ENCODE data around the gene CNIH3.

Gene CNIH3

DNA sequence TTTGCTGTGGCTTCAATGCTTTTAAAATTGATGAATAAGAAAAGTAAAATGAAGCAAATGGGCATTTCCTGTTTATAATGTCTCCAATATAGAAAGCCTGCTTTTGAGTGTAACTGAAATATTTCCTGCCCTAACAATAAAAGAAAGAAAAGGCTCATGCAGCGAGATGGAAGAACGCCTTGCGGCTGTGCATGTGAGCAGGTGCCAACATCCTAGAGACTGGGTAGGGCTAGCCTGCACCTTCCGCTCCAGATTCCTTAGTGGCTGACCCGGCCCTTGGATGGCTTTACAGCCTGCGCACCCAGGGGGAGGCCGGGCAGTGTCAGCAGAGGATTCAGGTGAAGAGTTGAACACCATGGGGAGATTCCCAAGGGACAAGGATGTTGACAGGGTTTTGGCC, 21.8 kb downstream of the CNIH3 start:
- Histone ChIP-seq H3K27ac (no peak overlapping the region), H3K4me3 (no peak overlapping the region)

DNA sequence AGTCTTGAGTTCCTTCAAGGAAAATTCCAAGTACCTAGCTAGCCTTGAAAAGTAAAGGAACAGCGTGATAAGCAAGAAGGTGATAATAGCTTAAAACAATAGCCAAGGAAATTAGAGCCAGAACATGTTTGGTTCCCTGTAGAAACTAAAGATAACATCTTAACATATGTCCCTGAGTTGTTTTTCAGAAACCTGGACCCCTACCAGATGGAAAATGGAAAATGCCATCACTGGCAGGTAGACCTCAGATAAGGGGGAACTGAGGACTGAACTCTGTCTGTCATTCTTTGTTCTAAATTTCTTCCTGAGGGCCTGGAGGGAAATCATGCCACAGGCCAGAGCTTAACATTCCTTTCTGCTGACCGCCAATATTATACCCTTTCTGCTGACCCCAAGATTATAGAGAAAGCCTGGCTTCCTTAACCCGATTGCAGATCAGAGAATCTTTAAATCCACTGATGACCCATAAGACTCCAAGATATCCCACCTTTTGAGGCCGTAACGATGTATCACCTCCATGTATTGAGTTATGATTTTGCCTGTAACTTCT, 23.4 kb downstream of the CNIH3 start:
- Histone ChIP-seq H3K4me3 (no peak overlapping the region), H3K27ac (no peak overlapping the region)

DNA sequence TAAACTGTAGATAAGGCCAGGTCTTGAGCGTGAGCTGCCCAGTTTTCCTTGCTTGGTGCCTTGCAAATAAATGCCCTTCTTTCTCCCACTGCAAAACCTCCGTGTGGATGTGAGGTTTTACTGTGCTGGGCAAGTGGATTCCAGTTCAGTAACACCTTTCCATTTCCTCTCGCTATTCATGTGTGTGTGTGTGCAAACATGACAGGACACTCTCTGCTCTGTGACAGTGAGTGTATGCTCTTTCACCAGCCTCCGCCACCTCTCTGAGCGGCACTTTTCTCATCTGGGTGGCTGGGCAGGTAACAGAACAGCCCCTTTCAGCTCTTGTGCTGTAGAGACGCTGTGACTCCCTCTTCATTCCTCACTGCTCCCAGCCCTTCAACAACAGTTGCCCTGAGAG, 23.9 kb downstream of the CNIH3 start:
- no peak overlapping the region for H3K4me3 ChIP-seq

DNA sequence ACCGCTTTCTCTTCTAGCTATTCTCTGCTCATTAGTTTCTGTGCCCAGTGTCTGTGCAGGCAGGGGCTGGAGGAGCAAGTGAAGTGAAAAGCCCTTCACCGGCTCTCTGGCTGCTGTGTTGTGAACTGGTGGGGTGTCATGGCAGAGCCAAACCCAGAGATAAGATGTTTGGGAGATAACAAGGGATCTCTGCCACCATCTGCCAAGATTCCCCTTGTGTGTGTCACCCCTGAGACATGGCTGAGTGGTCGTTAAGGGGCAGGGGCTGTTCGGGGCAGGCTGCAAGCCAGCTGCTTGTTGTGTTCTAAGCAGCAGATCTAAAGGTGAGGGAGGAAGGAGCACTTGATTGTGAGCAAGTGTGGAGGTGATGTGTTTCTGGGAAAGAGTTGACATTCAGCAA, 24.5 kb downstream of the CNIH3 start:
- Histone ChIP-seq H3K27ac (no peak overlapping the region), H3K4me3 (no peak overlapping the region)

More for the DNA sequence above, 23.9 kb downstream of the CNIH3 start:
- H3K27ac ChIP-seq = no peak overlapping the region

DNA sequence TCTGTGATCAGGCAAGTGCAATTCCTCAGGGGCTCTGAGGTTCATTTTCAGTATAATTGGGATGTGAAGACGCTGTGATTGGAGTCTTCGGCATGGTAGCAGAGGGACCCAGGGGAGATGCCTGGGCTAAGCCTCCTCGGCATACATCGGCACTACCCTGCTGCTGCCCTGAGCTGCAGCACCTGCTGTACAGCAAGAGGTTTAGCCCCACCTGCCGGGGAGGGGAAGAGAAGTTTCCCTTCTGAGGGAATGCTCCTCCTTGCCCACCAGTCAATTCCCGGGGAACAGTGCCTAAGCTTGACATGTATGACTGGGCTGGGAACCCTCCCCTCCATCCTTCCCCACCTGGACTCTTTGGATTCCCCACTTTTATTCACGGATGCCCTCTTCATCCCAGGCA, 24.9 kb downstream of the CNIH3 start:
- Histone ChIP-seq H3K27ac (no peak overlapping the region), H3K4me3 (no peak overlapping the region)

DNA sequence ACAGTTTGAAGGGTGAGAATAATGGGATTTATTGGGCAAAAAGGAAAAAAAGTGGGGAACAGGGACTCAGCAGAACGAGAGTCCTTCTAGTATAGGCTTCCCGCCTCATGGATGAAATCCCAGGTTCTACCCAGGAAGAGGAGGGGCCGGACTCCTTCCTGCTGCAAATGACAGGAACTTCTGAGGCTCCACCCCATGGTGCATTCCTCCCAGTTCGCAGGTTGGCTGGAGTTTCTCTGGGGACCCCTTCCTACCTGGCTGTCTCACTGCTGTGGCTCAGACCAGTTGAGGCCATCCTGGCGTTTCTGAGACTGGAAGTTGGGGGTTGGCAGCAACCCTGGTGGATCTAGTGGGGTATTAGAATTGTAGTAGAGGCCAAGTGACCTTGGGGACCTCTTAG, 27.5 kb downstream of the CNIH3 start:
- Histone ChIP-seq H3K4me3 (no peak overlapping the region), H3K27ac (no peak overlapping the region)

DNA sequence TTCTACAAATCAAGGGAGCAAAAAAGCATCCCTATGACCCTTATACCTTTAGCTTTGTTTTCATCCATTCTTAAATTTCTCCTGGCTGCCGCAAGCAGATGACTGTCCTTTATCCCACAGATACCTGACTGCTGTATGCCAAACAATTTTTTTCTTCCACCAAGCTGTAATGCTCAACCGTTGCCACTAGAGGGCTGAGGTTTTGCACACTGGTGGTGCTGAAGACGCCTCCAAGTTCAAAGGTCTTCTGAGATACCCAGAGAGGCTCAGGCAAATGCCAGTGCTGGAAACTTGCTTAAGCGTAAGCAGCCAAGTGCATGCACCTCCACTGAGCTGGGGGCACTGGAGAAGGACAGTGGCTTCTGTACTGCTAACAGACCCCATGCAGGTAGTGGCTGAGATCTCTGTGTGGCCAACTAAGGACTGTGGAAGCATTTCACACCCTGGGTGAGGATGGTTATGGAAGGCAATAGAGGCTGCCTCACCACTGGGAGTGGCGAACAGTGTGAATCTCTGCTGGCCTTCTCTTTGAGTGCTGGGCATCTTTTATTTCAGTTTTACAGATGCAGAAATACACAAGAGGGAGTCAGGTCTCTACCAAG, 28.5 kb downstream of the CNIH3 start:
- no peak overlapping the region for H3K4me3 ChIP-seq
- no peak overlapping the region for H3K27ac ChIP-seq

DNA sequence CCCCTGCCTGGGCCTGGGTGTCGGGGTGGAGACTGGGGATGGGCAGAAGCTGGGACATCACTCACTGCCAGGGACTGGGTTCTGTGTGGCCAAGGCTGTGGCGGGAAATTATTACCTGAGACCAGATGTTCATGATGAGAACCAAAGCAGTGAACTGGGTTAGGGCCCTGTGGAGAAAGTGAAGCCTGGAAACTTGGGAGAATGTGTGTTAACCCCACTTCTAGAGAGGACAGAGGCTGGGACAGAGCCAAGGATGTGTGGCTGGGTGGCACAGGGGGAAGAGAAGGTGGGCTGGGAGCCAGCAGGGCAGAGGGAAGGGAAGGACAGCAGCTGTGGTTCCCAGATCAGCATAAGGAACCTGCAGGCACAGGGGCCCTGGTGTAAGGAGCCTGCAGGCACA, 31.3 kb downstream of the CNIH3 start:
- no peak overlapping the region for H3K4me3 ChIP-seq
- H3K27ac ChIP-seq = no peak overlapping the region

DNA sequence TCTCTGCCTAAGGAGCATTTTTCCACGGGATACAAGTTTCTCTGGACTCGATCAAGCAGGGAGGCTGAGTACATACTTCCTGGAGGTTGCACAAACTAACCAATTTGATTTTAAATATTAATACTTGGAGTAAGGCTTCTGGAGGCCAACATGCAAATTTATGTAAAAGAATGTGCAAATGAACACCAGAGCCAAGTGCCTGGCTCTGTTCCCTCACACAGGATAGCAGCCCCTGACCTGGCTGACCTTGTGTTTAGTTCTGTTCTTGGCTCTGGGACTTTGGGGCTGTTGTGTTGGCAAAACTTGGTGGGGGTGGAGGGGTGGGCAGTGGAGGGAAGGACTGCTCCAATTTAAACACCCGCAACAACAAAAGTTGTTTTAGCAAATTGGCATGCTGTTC, 34.2 kb downstream of the CNIH3 start:
- Histone ChIP-seq H3K4me3 (no peak overlapping the region), H3K27ac (no peak overlapping the region)

DNA sequence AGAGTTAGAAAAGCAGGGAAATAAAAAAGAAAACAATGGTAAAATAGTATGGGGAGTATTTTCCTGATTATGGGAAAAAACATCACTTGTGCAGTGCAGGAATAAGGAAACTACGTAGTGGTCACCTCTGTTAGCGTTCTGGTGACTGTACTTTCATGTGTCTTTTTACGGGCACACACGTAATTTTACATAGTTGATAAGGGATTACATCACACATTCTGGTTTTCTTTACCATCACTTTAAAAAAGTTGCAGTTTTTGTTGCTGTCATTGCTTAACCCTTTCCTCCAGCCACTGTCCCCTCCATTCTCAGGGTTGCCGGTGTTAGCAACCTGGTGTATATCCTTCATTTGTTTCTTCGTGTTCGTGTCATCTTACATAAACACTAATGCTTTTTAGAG, 35.1 kb downstream of the CNIH3 start:
- Histone ChIP-seq H3K27ac (no peak overlapping the region), H3K4me3 (no peak overlapping the region)

DNA sequence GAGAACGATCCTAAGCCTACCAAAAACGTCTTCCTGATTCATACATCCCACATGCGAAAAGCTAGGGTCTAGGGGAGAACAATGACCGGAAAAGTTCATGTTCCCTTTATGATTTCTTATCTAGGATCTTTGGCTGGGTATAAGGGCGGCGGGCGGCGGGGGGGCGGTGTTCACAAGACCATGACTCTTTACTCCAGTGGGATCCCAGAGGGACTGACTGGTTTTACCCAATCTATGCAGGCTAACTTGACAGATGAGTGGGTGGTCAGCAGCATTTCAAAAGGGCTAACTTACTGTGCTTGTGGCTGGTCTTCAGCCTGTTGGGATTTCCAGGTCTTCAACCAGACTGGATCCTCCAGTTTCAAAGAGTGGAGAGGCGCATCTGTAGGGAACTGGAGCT, 40.3 kb downstream of the CNIH3 start:
- Histone ChIP-seq H3K4me3 (no peak overlapping the region), H3K27ac (no peak overlapping the region)

DNA sequence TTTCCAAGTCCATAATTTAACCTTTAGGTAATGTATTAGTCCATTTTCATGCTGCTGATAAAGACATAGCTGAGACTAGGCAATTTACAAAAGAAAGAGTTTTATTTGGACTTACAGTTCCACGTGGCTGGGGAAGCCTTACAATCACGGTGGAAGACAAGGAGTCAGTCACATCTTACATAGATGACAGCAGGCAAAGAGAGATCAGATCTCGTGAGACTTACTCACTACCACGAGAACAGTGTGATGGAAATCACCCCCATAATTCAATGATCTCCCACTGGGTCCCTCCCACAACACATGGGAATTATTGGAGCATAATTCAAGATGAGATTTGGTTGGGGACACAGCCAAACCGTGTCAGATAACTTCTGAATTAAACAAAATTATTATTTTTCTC, 44.0 kb downstream of the CNIH3 start:
- Histone ChIP-seq H3K4me3 (no peak overlapping the region), H3K27ac (no peak overlapping the region)

DNA sequence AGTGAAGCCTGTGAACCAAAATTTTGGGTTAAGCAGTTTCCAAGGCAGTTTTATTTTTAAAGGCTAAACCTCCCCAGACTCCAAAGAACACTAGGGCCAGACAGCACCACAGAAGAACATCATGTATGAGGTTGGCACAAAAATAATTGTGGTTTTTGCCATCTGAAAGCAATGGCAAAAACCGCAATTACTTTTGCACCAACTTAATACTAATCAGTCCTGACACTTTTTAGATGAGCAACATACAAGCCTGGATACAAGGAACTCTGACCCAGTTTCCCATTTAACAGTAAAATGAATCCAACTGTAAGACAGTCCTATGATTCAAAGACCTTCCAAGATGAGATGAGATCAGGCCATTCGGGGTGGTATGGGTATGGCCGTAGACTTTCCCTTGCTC, 46.8 kb downstream of the CNIH3 start:
- Histone ChIP-seq H3K4me3 (no peak overlapping the region), H3K27ac (no peak overlapping the region)

DNA sequence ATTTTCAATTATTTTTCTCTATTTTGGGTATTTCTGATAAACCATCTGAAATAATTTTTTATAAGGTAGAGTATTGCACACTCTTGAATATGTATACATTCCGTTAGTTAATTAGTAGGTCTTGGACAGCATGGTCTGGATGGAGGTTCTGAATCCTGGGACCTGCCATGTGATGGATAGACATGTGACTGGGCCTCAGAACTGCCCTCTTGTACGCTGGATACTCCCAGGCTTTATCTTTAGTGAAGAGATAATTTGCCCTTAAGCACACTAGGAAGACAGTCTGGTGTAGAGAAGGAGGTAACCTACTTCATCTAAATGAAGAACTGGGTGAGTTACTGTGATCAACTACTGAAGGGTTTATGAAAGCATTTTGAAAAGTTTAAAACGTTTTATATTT, 48.9 kb downstream of the CNIH3 start:
- H3K27ac ChIP-seq = no peak overlapping the region
- no peak overlapping the region for H3K4me3 ChIP-seq

DNA sequence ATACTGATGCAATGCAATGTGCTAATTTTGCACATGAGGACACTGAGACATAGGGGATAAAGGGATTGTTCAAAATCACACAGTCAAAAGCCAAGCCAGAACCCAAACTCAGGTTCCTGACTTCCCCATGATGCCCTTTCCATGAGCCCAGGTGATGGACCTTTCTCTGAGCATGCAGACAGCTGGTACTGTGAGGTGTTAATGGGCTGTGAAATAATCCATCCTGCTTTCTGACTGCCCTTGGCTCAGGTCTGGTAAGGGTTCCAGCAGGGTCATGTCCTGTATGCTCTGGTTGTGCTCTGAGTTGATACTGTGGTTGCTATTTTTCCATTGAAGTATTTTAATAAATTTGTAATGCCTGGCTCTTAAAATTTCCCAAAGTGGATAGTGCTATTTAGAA, 50.0 kb downstream of the CNIH3 start:
- Histone ChIP-seq H3K4me3 (no peak overlapping the region), H3K27ac (no peak overlapping the region)

DNA sequence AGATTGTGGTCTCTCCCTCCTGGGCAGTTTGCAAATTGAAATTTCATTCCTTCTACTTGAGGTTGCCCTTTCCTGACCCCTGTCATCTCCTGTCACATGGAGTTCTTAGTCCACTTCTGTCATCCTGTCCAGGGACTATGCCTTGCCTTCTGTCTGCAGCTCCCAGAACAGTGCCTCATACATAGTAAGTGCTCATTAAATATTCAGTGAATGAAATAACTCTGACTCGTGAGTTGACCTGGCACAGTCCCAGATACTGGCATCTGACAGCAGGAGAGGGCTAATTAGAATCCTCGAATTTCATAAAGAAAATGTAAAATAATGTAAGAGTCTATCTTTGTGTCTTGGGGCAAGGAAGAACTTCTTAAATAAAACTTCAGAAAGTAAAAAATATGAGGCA, 50.8 kb downstream of the CNIH3 start:
- no peak overlapping the region for H3K4me3 ChIP-seq
- H3K27ac ChIP-seq = no peak overlapping the region

DNA sequence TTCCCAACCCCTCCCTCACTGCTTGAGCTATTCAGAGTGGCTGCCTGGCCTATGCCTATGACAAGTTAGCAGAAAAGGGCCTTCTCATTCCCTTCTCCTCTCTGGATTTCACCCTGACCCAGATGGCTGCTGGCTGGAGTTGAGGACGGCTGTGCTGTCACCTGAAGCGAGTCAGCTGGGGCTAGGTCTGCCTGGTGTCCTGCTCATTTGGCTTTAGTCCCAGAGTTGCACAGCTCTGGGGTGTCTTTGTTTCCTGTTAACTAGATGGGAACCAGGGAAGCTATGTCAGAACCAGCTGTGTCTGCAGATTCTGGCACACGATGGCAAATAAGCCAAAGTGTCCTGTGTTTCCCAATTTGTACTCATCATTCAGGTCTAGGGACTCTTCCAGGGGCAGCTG, 52.9 kb downstream of the CNIH3 start:
- Histone ChIP-seq H3K4me3 (no peak overlapping the region), H3K27ac (no peak overlapping the region)

DNA sequence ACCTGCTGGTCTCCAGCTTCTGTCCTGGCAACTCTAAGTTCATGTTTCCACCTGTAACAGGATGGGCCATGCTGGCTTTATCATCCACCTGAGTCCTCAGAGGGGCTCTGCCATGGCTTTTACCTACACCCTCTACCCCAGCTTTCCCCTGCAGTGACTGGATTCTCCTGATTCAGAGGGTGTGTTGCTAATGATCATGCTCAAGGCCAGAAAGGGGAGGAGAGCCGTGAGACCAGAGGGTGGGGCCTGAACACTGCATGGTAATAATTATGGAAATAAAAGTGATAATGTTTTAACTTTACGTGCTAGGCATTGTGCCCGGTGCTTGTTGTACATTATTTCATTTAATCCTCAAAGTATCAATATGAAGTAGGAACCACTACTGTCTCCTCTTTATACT, 53.3 kb downstream of the CNIH3 start:
- no peak overlapping the region for H3K4me3 ChIP-seq
- H3K27ac ChIP-seq = no peak overlapping the region

DNA sequence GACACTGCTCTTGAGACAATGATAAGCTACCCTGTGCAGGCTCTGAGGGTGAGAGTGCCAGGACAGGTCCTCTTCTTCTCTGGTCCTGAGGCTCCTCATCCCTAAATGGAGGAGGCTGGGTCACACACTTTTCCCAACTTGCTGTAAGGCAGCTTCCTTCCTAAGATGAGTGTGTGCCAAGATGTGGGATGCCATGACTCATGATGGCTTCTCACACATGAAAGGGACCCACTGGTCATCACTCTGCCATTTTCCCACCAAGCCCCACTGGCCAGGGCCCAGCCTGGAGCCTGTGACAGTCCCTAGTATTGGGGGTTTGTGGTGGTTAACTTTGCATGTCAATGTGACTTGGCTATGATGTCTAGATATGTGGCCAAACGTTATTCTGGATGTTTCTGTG, 54.4 kb downstream of the CNIH3 start:
- H3K4me3 ChIP-seq = no peak overlapping the region
- no peak overlapping the region for H3K27ac ChIP-seq

DNA sequence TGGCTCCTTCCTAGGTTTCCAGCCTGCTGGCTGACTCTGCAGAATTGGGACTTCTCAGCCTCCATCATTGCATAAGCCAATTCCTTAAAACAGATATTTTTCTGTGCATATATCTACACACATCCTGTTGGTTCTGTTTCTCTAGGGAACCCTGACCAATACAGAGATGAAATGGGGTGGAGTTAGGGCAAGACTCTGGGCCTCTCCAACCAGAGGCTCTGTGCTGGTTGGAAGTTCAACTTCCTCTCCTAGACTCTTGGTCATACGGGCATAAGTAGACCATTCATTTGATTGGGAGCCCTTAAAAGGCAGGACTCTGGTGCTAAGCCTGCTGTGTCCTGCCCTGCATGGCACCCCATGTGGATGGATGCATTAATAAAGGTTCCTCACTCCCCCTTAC, 55.0 kb downstream of the CNIH3 start:
- Histone ChIP-seq H3K27ac (no peak overlapping the region), H3K4me3 (no peak overlapping the region)

DNA sequence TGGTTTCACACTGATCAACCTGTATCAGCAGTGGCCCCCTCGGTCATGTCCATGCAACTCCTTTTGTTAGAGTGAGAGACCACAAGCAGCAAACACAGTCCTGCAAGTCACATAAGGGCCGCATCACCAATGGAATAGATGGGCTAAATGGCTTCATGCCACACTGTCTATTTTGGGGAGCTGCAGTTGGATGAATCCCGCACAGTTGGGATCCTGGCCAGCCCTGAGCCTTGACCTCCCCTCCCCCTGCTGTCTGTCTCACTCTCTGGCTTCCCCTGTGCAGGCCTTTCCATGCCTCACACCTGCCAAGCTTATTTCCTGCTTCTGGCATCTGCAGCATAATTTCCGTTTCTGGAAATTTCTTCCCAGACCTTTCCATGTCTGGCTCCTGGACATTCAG, 57.0 kb downstream of the CNIH3 start:
- no peak overlapping the region for H3K27ac ChIP-seq
- no peak overlapping the region for H3K4me3 ChIP-seq

DNA sequence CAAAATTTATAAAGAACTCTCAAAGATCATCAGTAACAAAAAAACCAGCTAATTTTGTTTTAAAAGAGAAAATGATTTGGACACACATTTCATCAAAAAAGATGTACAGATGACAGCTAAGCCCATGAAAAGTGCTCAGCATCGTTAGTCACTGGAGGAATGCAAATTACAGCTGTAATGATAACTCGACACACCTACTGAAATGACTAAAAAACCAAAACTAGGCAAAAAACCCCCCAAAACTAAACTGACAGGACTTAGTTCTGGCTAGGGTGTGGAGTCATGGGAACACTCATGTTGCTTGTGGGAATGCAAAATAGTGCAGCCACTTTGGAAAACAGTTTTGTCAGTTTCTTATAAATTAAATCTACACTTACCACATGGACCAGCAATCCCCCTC, 59.5 kb downstream of the CNIH3 start:
- H3K4me3 ChIP-seq = no peak overlapping the region
- no peak overlapping the region for H3K27ac ChIP-seq

All from skin epidermis (tissue), 12 donors.